Erythroblast (primary cell): ENCODE results near the gene NTRK2.

Source experiments
- GATA1 ChIP-seq: IDR thresholded peaks from 2 replicates; pipeline ENCODE4 v1.6.1; 2011; ENCODE audit warnings: low read depth, mild to moderate bottlenecking, control low read depth, low read length, moderate library complexity
- POLR2A ChIP-seq: IDR thresholded peaks from 2 replicates; pipeline ENCODE4 v1.6.1; 2011; ENCODE audit warnings: mild to moderate bottlenecking, low read length

DNA sequence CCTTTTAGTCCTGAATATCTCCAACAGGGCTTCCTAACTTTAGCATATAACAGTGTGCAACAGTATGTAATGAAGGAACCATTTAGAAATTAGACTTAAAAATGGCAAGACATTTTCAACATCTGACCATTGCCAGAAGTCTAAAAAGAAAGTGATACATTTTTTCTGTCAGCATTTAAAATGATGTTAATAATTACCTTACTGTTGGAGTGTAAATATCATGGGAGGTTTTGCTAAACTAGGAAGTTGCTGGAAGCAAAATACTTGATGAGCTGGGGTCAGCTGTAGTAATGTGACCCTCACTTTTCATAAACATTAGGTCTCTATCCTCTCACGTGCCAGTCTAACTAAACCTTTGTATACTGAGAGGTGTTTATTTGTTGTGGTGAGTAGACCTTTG lies 68.8 kb downstream of the NTRK2 start:
- TF ChIP-seq POLR2A (no peak), GATA1 (no peak)
